H1 (cell line): ENCODE data around the gene MRPS30. TPM values are rescaled to one million over a fixed set of nuclear protein-coding genes. Genes with fewer than 3 reads are reported as not detected.

Experiments used
- CTCF ChIA-PET: fragments of 300-600 bp; sonication (Branson Sonifier 250); formaldehyde crosslinking; loops from one replicate; lab custom pipeline; 2021; ENCODE audit not compliant: partially characterized antibody; lab: Charles Lee
- POLR2A ChIA-PET: fragments of 300-600 bp; sonication (Branson Sonifier 250); formaldehyde crosslinking; loops from one replicate; lab custom pipeline; 2021; ENCODE audit warnings: inconsistent platforms; ENCODE audit not compliant: partially characterized antibody; lab: Charles Lee
- DNase-seq, 2 experiments: peaks; one replicate each; pipeline versions ENCODE4 v3.0.0 to v3.0.0-alpha.2; 2010 to 2022; ENCODE audit warnings: low spot score in 2 of 2, low read depth in 1 of 2, mixed read lengths in 1 of 2
- FAIRE-seq: peaks from 2 replicates; lab custom pipeline; 2011; peaks lifted over from hg19 to GRCh38; lab: Jason Lieb, UNC
- H2AFZ ChIP-seq: 2 replicates; pipeline ENCODE4 v1.8.1; 2012; ENCODE audit warnings: low read length, inconsistent platforms
- H2AK5ac ChIP-seq: 2 replicates; pipeline ENCODE4 v1.6.1; 2013; ENCODE audit warnings: low read depth, low read length
- H2BK120ac ChIP-seq: replicated peaks from 2 replicates; pipeline ENCODE3; 2013; ENCODE audit warnings: low read depth, low read length, inconsistent platforms
- H2BK12ac ChIP-seq: 2 replicates; pipeline ENCODE4 v1.6.1; 2013; ENCODE audit warnings: low read depth, low read length
- H2BK15ac ChIP-seq: 2 replicates; pipeline ENCODE4 v1.6.1; 2013; ENCODE audit warnings: low read length
- H2BK20ac ChIP-seq: 2 replicates; pipeline ENCODE4 v1.6.1; 2013; ENCODE audit warnings: low read length
- H2BK5ac ChIP-seq: 2 replicates; pipeline ENCODE4 v1.6.1; 2013; ENCODE audit warnings: low read depth, low read length
- H3K14ac ChIP-seq: 2 replicates; pipeline ENCODE4 v1.6.1; 2013; ENCODE audit warnings: inconsistent platforms; ENCODE audit not compliant: insufficient read length
- H3K18ac ChIP-seq: 2 replicates; pipeline ENCODE4 v1.6.1; 2013; ENCODE audit warnings: low read length; ENCODE audit errors: extremely low read depth
- H3K23ac ChIP-seq: 2 replicates; pipeline ENCODE4 v1.6.1; 2013; ENCODE audit warnings: inconsistent platforms; ENCODE audit not compliant: insufficient read length
- H3K23me2 ChIP-seq: 2 replicates; pipeline ENCODE4 v1.6.1; 2013; ENCODE audit warnings: low read depth, low read length
- H3K27ac ChIP-seq: 2 replicates; pipeline ENCODE4 v1.6.1; 2011; ENCODE audit warnings: low read depth, low read length, inconsistent platforms
- H3K27me3 ChIP-seq, 4 experiments: replicated peaks in 1 of 4; 1 replicate in 1 of 4; 2 replicates in 3 of 4; pipeline versions ENCODE4 v1.6.1 to v1.8.1; 2011 to 2013; ENCODE audit warnings: low read length in 3 of 4, mild to moderate bottlenecking in 3 of 4, inconsistent platforms in 2 of 4, mixed read lengths in 2 of 4, moderate library complexity in 1 of 4; ENCODE audit not compliant: control insufficient read depth in 3 of 4, insufficient read depth in 3 of 4; ENCODE audit errors: extremely low read depth in 1 of 4
- H3K36me3 ChIP-seq, 4 experiments: 2 replicates each; pipeline versions ENCODE4 v1.6.1 to v1.8.1; 2011 to 2013; ENCODE audit warnings: mild to moderate bottlenecking in 4 of 4, low read length in 3 of 4, moderate library complexity in 2 of 4, control low read depth in 1 of 4, inconsistent platforms in 1 of 4; ENCODE audit not compliant: insufficient read depth in 4 of 4, control insufficient read depth in 2 of 4
- H3K4ac ChIP-seq: replicated peaks from 2 replicates; pipeline ENCODE3; 2013; ENCODE audit warnings: low read length, low read depth, mixed read lengths, inconsistent platforms; ENCODE audit not compliant: insufficient read length
- H3K4me1 ChIP-seq, 4 experiments: replicated peaks in 1 of 4; 1 replicate in 1 of 4; 2 replicates in 3 of 4; pipeline versions ENCODE4 v1.6.1 to v1.8.1; 2011 to 2013; ENCODE audit warnings: low read length in 3 of 4, inconsistent platforms in 2 of 4, mixed read lengths in 1 of 4; ENCODE audit not compliant: insufficient read depth in 4 of 4, control insufficient read depth in 3 of 4
- H3K4me2 ChIP-seq, 2 experiments: 2 replicates each; pipeline versions ENCODE4 v1.6.1 to v1.8.1; 2011 to 2013; ENCODE audit warnings: low read depth in 2 of 2, low read length in 2 of 2, control low read depth in 1 of 2, inconsistent platforms in 1 of 2, mild to moderate bottlenecking in 1 of 2; ENCODE audit not compliant: insufficient read depth in 1 of 2
- H3K4me3 ChIP-seq, 4 experiments: fragments of 200-600, 300-600 bp in 1 of 4; sonication (generic), shearing (Covaris generic), sonication (Bioruptor Twin) in 1 of 4; 2 replicates each; pipeline versions ENCODE4 v1.5.1 to v1.8.1; 2011 to 2016; ENCODE audit warnings: low read length in 4 of 4, low read depth in 3 of 4, control low read depth in 2 of 4, inconsistent platforms in 2 of 4, mild to moderate bottlenecking in 2 of 4, mixed read lengths in 1 of 4, moderate library complexity in 1 of 4; ENCODE audit not compliant: insufficient read depth in 2 of 4; ENCODE audit errors: extremely low read depth in 1 of 4
- H3K56ac ChIP-seq: replicated peaks from 2 replicates; pipeline ENCODE3; 2013; ENCODE audit warnings: low read depth, mild to moderate bottlenecking, mixed read lengths, low read length, inconsistent platforms; ENCODE audit not compliant: insufficient read length
- H3K79me1 ChIP-seq: 2 replicates; pipeline ENCODE4 v1.6.1; 2013; ENCODE audit warnings: low read depth, low read length, control low read depth
- H3K79me2 ChIP-seq, 2 experiments: 2 replicates each; pipeline versions ENCODE4 v1.6.1 to v1.8.1; 2012 to 2013; ENCODE audit warnings: low read length in 2 of 2, mild to moderate bottlenecking in 2 of 2, inconsistent platforms in 1 of 2; ENCODE audit not compliant: insufficient read depth in 2 of 2, control insufficient read depth in 1 of 2
- H3K9ac ChIP-seq, 4 experiments: replicated peaks in 1 of 4; 1 replicate in 1 of 4; 2 replicates in 3 of 4; pipeline versions ENCODE4 v1.6.1 to v1.8.1; 2011 to 2013; ENCODE audit warnings: low read depth in 3 of 4, low read length in 3 of 4, control low read depth in 2 of 4, mild to moderate bottlenecking in 2 of 4, moderate library complexity in 2 of 4, inconsistent platforms in 1 of 4; ENCODE audit errors: extremely low read depth in 1 of 4
- H3K9me3 ChIP-seq, 2 experiments: 2 replicates each; pipeline versions ENCODE4 v1.6.1 to v1.8.1; 2012 to 2013; ENCODE audit warnings: mild to moderate bottlenecking in 2 of 2, moderate library complexity in 2 of 2, control low read depth in 1 of 2, inconsistent platforms in 1 of 2, low read depth in 1 of 2, low read length in 1 of 2, mixed read lengths in 1 of 2; ENCODE audit not compliant: insufficient read depth in 2 of 2
- H4K20me1 ChIP-seq, 2 experiments: replicated peaks in 1 of 2; 2 replicates each; pipeline versions ENCODE3 to v1.8.1; 2011 to 2013; ENCODE audit warnings: inconsistent platforms in 2 of 2, low read length in 2 of 2, mild to moderate bottlenecking in 1 of 2; ENCODE audit not compliant: insufficient read depth in 2 of 2, control insufficient read depth in 1 of 2
- H4K5ac ChIP-seq: 2 replicates; pipeline ENCODE4 v1.6.1; 2013; ENCODE audit warnings: low read length, low read depth, mixed read lengths, inconsistent platforms; ENCODE audit not compliant: insufficient read length
- H4K8ac ChIP-seq: 2 replicates; pipeline ENCODE4 v1.8.0; 2013; ENCODE audit warnings: mild to moderate bottlenecking, moderate library complexity, low read length, inconsistent platforms; ENCODE audit not compliant: insufficient read depth; ENCODE audit errors: extremely low read depth
- H4K91ac ChIP-seq: replicated peaks from 2 replicates; pipeline ENCODE3; 2013; ENCODE audit warnings: low read length, mixed read lengths, inconsistent platforms; ENCODE audit not compliant: insufficient read length
- CEBPB ChIP-seq: IDR thresholded peaks from 2 replicates; pipeline ENCODE4 v1.6.1; 2012; ENCODE audit warnings: low read depth, low read length
- CHD1 ChIP-seq: IDR thresholded peaks from 2 replicates; pipeline ENCODE4 v1.6.1; 2012; ENCODE audit warnings: low read depth, low read length, improper control_type of control experiment
- HDAC2 ChIP-seq, 2 experiments: fragments of 300-600 bp in 1 of 2; sonication (generic) in 1 of 2; IDR thresholded peaks; 2 replicates each; pipeline ENCODE4 v1.6.1; 2011 to 2012; ENCODE audit warnings: low read depth in 2 of 2, low read length in 2 of 2, mild to moderate bottlenecking in 2 of 2, moderate library complexity in 2 of 2, borderline replicate concordance in 1 of 2, inconsistent platforms in 1 of 2
- KDM4A ChIP-seq: IDR thresholded peaks from one replicate; pipeline ENCODE4 v1.7.1; 2012; ENCODE audit warnings: low read depth, mild to moderate bottlenecking, moderate library complexity, low read length, inconsistent platforms; ENCODE audit not compliant: severe bottlenecking
- NANOG ChIP-seq: IDR thresholded peaks from 2 replicates; pipeline ENCODE4 v1.6.1; 2011; ENCODE audit warnings: low read length, low read depth, mild to moderate bottlenecking, inconsistent platforms; ENCODE audit not compliant: insufficient read depth, poor library complexity, severe bottlenecking
- YY1 ChIP-seq: IDR thresholded peaks from 2 replicates; pipeline ENCODE4 v1.6.1; 2011; ENCODE audit warnings: low read depth, mild to moderate bottlenecking, low read length
- WGBS, 2 experiments: shearing (Covaris generic) in 1 of 2; methylation state at CpG; one replicate each; pipeline versions ENCODE4 v1.1.6 to v1.1.7; 2013 to 2015; ENCODE audit warnings: low lambda C conversion rate in 2 of 2, mixed read lengths in 2 of 2, inconsistent platforms in 1 of 2, low coverage in 1 of 2, missing lambda C conversion rate in 1 of 2; ENCODE audit not compliant: insufficient replicate concordance in 2 of 2, insufficient coverage in 1 of 2, insufficient read length in 1 of 2; ENCODE audit errors: extremely low coverage in 1 of 2, missing lambda C conversion rate in 1 of 2; 5-methylcytosine and 5-hydroxymethylcytosine counted together
- polyA plus RNA-seq, 7 experiments: library from polyadenylated mRNA; depleted of rRNA in 3 of 7; stranded (reverse) in 5 of 7; unstranded in 2 of 7; fragments of >200 nt in 5 of 7; fragments of 200-250 nt in 2 of 7; gene quantifications; 1 replicate in 5 of 7; 2 replicates in 1 of 7; 4 replicates in 1 of 7; pipeline versions ENCODE4 v1.2.1 to v1.2.3, GENCODE V29; 2011 to 2013; ENCODE audit warnings: missing spikeins in 2 of 7, mixed read lengths in 2 of 7
- total RNA-seq: library from RNA; stranded (reverse); fragmentation: NEBNext Ultra II Directional; extraction: Animal tissue kit (Norgen Biotek cat#: 25700); gene quantifications from 2 replicates; pipeline ENCODE4 v1.2.1, GENCODE V29; 2021

The MRPS30 gene
- total and polyA plus RNA-seq, 2 of the 8 experiments (the other 6 are each of a cell fraction or from before 2014, with no cell fraction given): 61.9 to 85.2 TPM

DNA sequence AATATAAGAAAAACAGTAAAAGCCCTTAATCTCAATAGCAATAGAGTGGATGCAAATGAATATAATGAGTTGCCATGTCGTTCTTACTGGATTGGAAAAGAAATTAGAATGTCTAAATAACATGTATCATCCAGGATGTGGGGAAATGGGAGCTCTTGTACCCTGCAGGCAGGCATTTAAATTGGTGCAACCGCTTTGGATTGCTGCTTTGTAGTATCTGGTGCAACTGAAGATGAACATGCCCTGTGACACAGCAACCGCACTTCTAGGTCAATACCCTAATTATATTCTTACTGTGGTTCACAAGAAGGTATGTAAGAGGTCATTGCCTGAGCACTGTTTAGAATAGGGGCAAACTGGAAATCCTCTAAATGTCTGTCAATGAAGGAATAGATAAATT lies 18.9 kb downstream of the MRPS30 start:
- no peak for FAIRE-seq
- Histone ChIP-seq H3K56ac (no peak overlapping the region), H2BK120ac (no peak overlapping the region), H3K27me3 (no peaks in the 10 kb centered on the region), H2AK5ac (no peak overlapping the region), H3K79me1 (no peaks in the 10 kb centered on the region), H3K4me2 (no peak overlapping the region), H2BK20ac (no peak overlapping the region), H2BK5ac (no peak overlapping the region), H2BK15ac (no peak overlapping the region), H2BK12ac (no peak overlapping the region), H3K27ac (no peak overlapping the region), H3K9ac (no peak overlapping the region), H3K4me1 (peaks cover 0 to 4% (median under 1%) of the 10 kb centered on the region in 4 experiments; a peak in 2 of 7 replicates), H3K23ac (no peak overlapping the region), H3K4ac (no peak overlapping the region), H4K5ac (no peak overlapping the region), H3K79me2 (no peaks in the 10 kb centered on the region), H3K18ac (no peak overlapping the region), H3K4me3 (no peak overlapping the region), H3K36me3 (peaks cover 0 to 11% (median under 1%) of the 10 kb centered on the region in 4 experiments; a peak in 1 of 8 replicates), H4K91ac (no peak overlapping the region), H2AFZ (no peak overlapping the region), H3K23me2 (no peaks in the 10 kb centered on the region), H4K20me1 (no peaks in the 10 kb centered on the region), H4K8ac (no peak overlapping the region), H3K14ac (no peak overlapping the region), H3K9me3 (no peaks in the 10 kb centered on the region)
- TF ChIP-seq CEBPB (no peak), NANOG (no peak), CHD1 (no peak), YY1 (no peak), HDAC2 (IDR thresholded peaks at IDR 0.05; ENCODE audit: borderline replicate concordance in 1 of 2, low read depth in 2 of 2, low read length in 2 of 2) (no peak), KDM4A (no peak)
- CTCF ChIA-PET: interaction anchor here (1.4 kb wide), 1 partner anchor 123 kb away, joined by 3 read pairs; no protein-coding TSS in a partner anchor
- 96% methylated on average over 3 of the region's 3 CpGs; no CpG with 5 or more reads in 1 of the 2 experiments for WGBS, 2 experiments
- POLR2A ChIA-PET: no interaction called here
- DNase-seq: no peak
